GM19438 (cell line): ENCODE data around the gene WBP2.
"Not testable (repeated sequence)": the region's sequence is repeated elsewhere in the genome, so short reads cannot be mapped to it uniquely, and the experiment has no call there.

Experiments
- ATAC-seq: cut with Tn5 transposase; IDR thresholded peaks from one replicate; pipeline ENCODE4 v1.9.1; 2021; ENCODE audit warnings: low read depth; ENCODE audit not compliant: unreplicated experiment

Gene WBP2

GRCh38 chr17:75889454-75889853 is 34.3 kb upstream of the WBP2 start:
- ATAC-seq = no peak

GRCh38 chr17:75888484-75888883 is 33.3 kb upstream of the WBP2 start:
- ATAC-seq = no peak

GRCh38 chr17:75885860-75886259 is 30.7 kb upstream of the WBP2 start:
- ATAC-seq = not testable (repeated sequence)

DNA sequence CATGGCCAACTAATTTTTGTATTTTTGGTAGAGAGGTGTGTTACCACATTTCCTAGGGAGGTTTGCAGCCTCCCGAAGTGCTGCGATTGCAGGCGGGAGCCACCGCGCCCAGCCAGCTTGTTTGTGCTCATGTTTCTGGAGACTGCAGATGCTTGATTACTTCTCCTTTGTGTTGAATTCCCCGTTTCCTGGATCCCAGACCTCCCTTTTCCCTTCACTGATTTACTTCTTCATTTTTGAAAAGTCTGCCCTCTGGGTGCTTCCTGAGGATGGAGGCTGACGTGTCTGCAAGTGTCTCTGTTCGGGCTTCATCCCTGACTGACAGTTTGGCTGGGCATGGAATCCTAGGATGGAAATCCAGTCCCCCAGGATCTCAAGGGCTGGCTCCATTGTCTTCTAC is 30.3 kb upstream of the WBP2 start:
- ATAC-seq = no peak

DNA sequence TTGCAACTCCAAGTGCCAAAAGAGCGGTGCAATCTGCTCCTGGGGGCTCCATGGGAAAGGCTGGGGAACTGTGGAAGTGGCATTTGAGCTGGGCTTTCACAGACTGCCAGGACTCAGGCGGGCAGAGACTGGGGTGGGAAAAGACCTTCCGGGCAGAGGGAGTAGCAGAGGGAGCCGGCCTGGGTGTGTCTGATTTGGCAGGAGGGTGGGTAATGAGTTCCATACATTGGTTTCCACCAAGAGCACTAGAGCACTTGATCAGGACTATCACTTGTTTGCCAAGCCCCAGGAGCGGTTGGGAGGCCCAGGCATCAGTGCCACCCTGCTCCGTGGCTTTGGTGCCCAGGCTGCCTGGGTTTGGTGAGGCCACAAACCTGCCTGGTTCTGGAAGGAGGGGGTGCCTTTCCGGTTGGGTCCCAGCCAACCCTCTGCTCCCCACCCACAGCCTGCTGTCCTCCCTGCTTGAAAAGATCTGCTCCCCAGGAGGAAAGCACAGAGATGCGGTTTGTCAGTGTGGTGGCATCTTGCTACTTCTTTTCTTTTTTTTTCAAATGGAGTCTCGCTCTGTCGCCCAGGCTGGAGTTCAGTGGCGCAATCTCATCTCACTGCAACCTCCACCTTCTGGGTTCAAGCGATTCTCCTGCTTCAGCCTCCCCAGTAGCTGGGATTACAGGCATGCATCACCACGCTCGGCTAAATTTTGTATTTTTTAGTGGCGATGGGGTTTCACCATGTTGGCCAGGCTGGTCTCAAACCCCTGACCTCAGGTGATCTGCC is 26.7 kb upstream of the WBP2 start:
- no peak for ATAC-seq

- no peak for ATAC-seq
These were observed 25.1 kb upstream of the WBP2 start for GRCh38 chr17:75880266-75880665.

- ATAC-seq = peak; percentile 17
These were observed 23.3 kb upstream of the WBP2 start, which contains the start of gene TRIM47 for GRCh38 chr17:75878174-75878998. TSS of gene TRIM47 (minus strand) at chr17:75878581. CDS start at chr17:75878548, 33 bp downstream.

GRCh38 chr17:75877752-75878173 is 22.6 kb upstream of the WBP2 start:
- peak; percentile 49 for ATAC-seq

- no peak for ATAC-seq
These were observed 22.0 kb upstream of the WBP2 start for GRCh38 chr17:75876938-75877751.

- no peak for ATAC-seq
These were observed 21.2 kb upstream of the WBP2 start for GRCh38 chr17:75876190-75876937.

GRCh38 chr17:75875940-75876189 is 20.7 kb upstream of the WBP2 start:
- no peak for ATAC-seq

DNA sequence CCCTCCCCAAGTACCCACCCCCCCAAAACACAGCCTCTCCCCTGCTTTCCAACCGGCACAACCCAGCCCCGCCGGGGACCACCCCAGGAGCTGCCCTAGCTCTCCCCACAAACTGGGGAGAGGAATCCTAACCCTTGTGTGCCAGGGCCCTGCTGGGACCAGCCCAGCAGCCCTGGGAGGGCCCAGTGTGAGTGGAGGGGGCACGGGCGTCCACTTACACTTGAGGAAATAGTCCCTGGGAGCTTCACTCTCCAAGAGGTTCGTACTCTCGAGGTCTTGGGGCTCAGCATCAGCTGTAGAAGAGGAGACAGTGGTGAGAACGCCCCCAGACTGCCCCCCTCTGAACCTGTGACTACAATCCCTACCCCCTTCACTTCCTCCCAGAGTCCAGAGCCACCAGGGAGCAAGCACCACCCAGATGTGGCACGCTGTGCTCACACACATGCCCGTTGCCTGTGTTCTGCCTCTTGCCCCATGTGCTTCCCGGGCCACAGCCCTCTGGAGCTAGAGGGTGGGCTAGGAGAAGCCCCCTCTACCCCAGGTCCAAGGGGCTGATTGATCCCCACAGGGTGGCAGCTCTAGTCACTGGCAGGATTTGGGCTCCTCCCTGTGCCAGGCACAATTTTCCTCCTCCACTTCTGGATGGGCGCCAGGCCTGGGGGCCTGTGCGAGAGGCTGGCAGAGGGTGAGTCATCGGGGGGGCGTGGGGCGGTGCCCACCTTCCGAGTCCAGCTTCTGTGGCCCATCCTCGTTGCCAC is 20.2 kb upstream of the WBP2 start:
- no peak for ATAC-seq

DNA sequence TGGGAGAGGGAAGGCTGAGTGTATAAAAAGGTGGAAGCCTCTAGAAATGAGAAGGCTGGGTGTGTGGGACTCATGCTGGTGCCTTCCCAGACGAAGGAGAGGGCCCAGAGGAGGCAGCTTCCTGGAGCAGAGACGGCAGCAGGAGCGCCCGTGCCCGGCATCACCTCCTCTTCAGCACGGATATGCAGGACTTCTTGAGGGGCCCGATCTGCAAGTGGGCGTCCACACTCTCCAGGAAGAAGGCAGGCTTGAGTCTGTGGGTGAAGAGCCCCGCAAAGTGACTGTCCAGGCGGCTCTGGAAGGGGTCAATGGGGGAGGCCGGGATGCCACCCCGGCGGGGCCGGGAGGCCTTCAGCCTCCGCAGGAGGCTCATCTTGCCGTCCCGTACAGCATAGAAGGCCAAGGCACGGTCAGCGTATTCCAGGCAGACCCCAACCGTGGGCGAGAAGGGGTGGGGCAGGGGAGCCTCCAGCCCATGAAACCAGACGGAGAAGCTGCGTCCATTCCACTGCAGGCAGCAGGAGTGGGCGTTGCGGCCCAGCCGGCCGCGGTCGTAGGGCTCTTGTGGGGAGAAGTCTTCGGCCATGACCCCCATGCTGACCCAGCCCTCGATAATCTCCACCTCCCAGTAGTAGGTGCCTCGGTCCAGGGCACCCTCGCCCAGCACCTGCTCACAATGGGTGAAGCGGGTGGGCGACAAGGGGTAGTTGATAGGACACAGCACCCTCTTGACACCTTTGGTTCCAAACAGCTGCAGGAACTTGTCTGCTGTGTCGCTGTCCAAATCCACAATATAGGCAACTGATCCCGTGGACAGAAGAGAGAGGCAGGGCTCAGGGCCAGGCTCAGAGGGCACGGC is 19.4 kb upstream of the WBP2 start:
- no peak for ATAC-seq

GRCh38 chr17:75873587-75874322 is 18.6 kb upstream of the WBP2 start:
- no peak for ATAC-seq

GRCh38 chr17:75872434-75873351 is 17.6 kb upstream of the WBP2 start:
- ATAC-seq = no peak

GRCh38 chr17:75870228-75870627 is 15.1 kb upstream of the WBP2 start:
- not testable (repeated sequence) for ATAC-seq
